Measurements from ENCODE around the gene CCDC159. TPM values are rescaled to one million over a fixed set of nuclear protein-coding genes. Genes with fewer than 3 reads are reported as not detected.
"Not testable (repeated sequence)": the region's sequence is repeated elsewhere in the genome, so short reads cannot be mapped to it uniquely, and the experiment has no call there.

The CCDC159 gene
- total RNA-seq, 4 donors from 2014 or later = 8.4 to 20.1 (median 10.4) TPM

GRCh38 chr19:11325544-11325943 lies 20.8 kb upstream of the CCDC159 start:
- TF ChIP-seq POLR2A (IDR thresholded peaks at IDR 0.05) (no peak), CTCF (IDR thresholded peaks at IDR 0.05) (no peak)
- WGBS, 2 donors = 90 to 95% methylated on average over 7 of the region's 7 CpGs
- no peak for DNase-seq (ENCODE audit: low spot score in 2 of 2)
- intact Hi-C loops (cut with DNase I; ENCODE audit: low total_unique reads) = no loop called here
- no peak overlapping the region for H3K4me3 ChIP-seq (ENCODE audit: low read depth, poor library complexity, severe bottlenecking)

GRCh38 chr19:11330127-11330526 lies 16.2 kb upstream of the CCDC159 start:
- H3K4me3 ChIP-seq (ENCODE audit: low read depth, poor library complexity, severe bottlenecking) = no peak overlapping the region
- no peak for DNase-seq (ENCODE audit: low spot score in 2 of 2)
- 81 to 82% methylated on average over 4 of the region's 4 CpGs for WGBS, 2 donors
- no peak for TF ChIP-seq CTCF (IDR thresholded peaks at IDR 0.05)
- TF ChIP-seq POLR2A (IDR thresholded peaks at IDR 0.05) = no peak
- intact Hi-C loops (cut with DNase I; ENCODE audit: low total_unique reads) = no loop called here

GRCh38 chr19:11331502-11331901 lies 14.8 kb upstream of the CCDC159 start:
- intact Hi-C loops (cut with DNase I; ENCODE audit: low total_unique reads) = no loop called here
- WGBS, 2 donors = 83 to 88% methylated on average over 4 of the region's 4 CpGs
- DNase-seq (ENCODE audit: low spot score in 2 of 2) = no peak
- no peak overlapping the region for H3K4me3 ChIP-seq (ENCODE audit: low read depth, poor library complexity, severe bottlenecking)
- TF ChIP-seq POLR2A (IDR thresholded peaks at IDR 0.05) (no peak), CTCF (IDR thresholded peaks at IDR 0.05) (no peak)

GRCh38 chr19:11332822-11333221 lies 13.5 kb upstream of the CCDC159 start:
- WGBS, 2 donors = 95 to 96% methylated on average over 5 of the region's 5 CpGs
- no peak overlapping the region for H3K4me3 ChIP-seq (ENCODE audit: low read depth, poor library complexity, severe bottlenecking)
- intact Hi-C loops (cut with DNase I; ENCODE audit: low total_unique reads) = no loop called here
- TF ChIP-seq POLR2A (IDR thresholded peaks at IDR 0.05) = no peak
- no peak for TF ChIP-seq CTCF (IDR thresholded peaks at IDR 0.05)
- DNase-seq (ENCODE audit: low spot score in 2 of 2) = no peak

- H3K4me3 ChIP-seq (ENCODE audit: low read depth, poor library complexity, severe bottlenecking); DNase-seq (ENCODE audit: low spot score in 2 of 2); intact Hi-C loops (cut with DNase I; ENCODE audit: low total_unique reads): not testable (repeated sequence)
- 78 to 83% methylated on average over 9 of the region's 9 CpGs for WGBS, 2 donors
These were observed 12.5 kb upstream of the CCDC159 start for GRCh38 chr19:11333838-11334237.

- WGBS, 2 donors = 95 to 97% methylated on average over 16 of the region's 17 CpGs
- no peak for TF ChIP-seq POLR2A (IDR thresholded peaks at IDR 0.05)
- no peak for TF ChIP-seq CTCF (IDR thresholded peaks at IDR 0.05)
- H3K4me3 ChIP-seq (ENCODE audit: low read depth, poor library complexity, severe bottlenecking) = no peak overlapping the region
- DNase-seq (ENCODE audit: low spot score in 2 of 2) = no peak
- intact Hi-C loops (cut with DNase I; ENCODE audit: low total_unique reads) = no loop called here
These were observed 10.7 kb upstream of the CCDC159 start for GRCh38 chr19:11335449-11336146.
